Upper lobe of left lung (tissue), 6 donors: Measurements from ENCODE around the gene TMEFF1. TPM values are rescaled to one million over a fixed set of nuclear protein-coding genes. Genes with fewer than 3 reads are reported as not detected.

ENCODE experiments used
- ATAC-seq, 2 donors: fragments of 200-7000 bp; cut with Tn5 transposase; one replicate each; pipeline ENCODE4 v1.9.1; 2022; ENCODE audit warnings: mild to moderate bottlenecking in 2 of 2, moderate library complexity in 2 of 2; ENCODE audit not compliant: low FRiP score in 2 of 2
- DNase-seq, 2 donors: peaks; one replicate each; pipeline ENCODE4 v3.0.0-alpha.2; 2019 to 2020
- H3K27ac ChIP-seq, 4 donors: fragments of 200-600 bp; sonication (generic); one replicate each; pipeline ENCODE4 v1.5.1; 2016 to 2019
- H3K27me3 ChIP-seq, 4 donors: fragments of 200-600 bp; sonication (generic); one replicate each; pipeline ENCODE4 v1.5.1; 2017 to 2019
- H3K36me3 ChIP-seq, 4 donors: fragments of 200-600 bp; sonication (generic); one replicate each; pipeline ENCODE4 v1.5.1; 2016 to 2019
- H3K4me1 ChIP-seq, 4 donors: fragments of 200-600 bp; sonication (generic); one replicate each; pipeline ENCODE4 v1.5.1; 2018 to 2019
- H3K4me3 ChIP-seq, 4 donors: fragments of 200-600 bp; sonication (generic); one replicate each; pipeline ENCODE4 v1.5.1; 2017 to 2019; ENCODE audit warnings: mild to moderate bottlenecking in 2 of 4, moderate library complexity in 1 of 4
- H3K9me3 ChIP-seq, 4 donors: fragments of 200-600 bp; sonication (generic); one replicate each; pipeline ENCODE4 v1.5.1; 2018 to 2019
- CTCF ChIP-seq, 6 experiments: fragments of 450-650 bp in 4 of 6; fragments of 200-600 bp in 2 of 6; sonication (generic) in 2 of 6; IDR thresholded peaks; one replicate each; pipeline ENCODE4 v1.5.1; 2016 to 2019; ENCODE audit warnings: antibody characterized with exemption in 6 of 6
- EP300 ChIP-seq, 4 donors: sonication (generic); formaldehyde crosslinking; IDR thresholded peaks; one replicate each; pipeline ENCODE4 v1.5.1; 2017; ENCODE audit warnings: antibody characterized with exemption in 4 of 4, control low read depth in 2 of 4
- POLR2A ChIP-seq, 4 donors: fragments of 450-650 bp; IDR thresholded peaks; one replicate each; pipeline ENCODE4 v1.5.1; 2016 to 2017; ENCODE audit warnings: antibody characterized with exemption in 4 of 4, mild to moderate bottlenecking in 2 of 4
- POLR2AphosphoS5 ChIP-seq, 2 donors: sonication (generic); formaldehyde crosslinking; IDR thresholded peaks; one replicate each; pipeline ENCODE4 v1.5.1; 2017; ENCODE audit warnings: antibody characterized with exemption in 2 of 2
- WGBS, 2 donors: methylation state at CpG; one replicate each; pipeline ENCODE4 v1.1.5; 2017 to 2018; 5-methylcytosine and 5-hydroxymethylcytosine counted together
- total RNA-seq, 6 donors: library from RNA; depleted of rRNA in 4 of 6; stranded (reverse); fragments of >200 nt in 4 of 6; gene quantifications; one replicate each; pipeline versions ENCODE4 v1.1.0 to v1.2.1, GENCODE V29; 2016 to 2021
- donor health status: DM: no; HTN: no; CAD: no; lungs with moderate emphysema.
- donor health status: DM: no; HTN: yes; CAD: no; lungs with severe emphysema.

The TMEFF1 gene
- total RNA-seq, 6 donors from 2014 or later: 0.11 to 0.30 (median 0.18) TPM; not detected in 2

DNA sequence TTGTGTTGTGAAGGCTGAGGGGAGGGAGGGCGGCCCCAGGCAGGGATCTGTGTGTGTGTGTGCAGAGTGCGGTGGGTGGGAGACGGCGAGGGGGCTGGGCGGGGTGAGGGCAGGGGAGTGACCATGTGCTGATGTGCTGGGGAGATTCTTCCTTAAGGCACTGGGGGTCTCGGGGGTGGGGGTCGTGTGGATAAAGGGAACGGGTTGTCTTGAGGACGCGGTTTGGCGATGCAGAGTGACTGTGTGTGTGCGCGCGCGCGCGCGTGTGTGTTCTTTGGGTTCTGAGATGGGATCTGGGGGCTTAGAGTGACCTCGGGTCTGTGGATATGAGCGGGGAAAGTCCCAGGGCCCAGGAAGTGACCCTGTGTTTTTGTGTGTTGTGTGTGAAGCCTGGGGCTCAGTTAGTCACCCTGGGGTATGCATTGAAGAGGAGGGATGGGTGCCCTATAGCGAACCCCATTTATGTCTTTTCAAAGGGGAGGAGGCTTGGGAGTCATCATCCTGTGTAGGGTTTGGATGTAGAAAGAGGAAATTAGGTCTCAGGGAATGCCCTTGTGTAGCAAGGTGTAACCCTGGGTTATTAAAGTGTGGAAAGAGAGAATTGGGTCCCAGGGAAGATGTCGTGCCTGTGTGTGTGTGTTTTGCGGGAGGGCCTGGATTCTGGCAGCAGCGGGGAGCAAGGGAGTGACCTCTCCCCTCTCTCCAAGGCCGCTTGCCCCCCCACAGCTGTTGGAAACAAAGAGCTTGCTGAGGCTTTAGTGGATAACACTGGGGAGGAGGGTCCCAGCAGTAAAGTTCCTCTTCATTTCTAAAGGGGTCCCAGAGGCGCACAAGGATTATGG, 1.4 kb downstream of the TMEFF1 start:
- H3K36me3 ChIP-seq: no peaks in the 10 kb centered on the region
- peak in 1 of 2 donors; percentile 82 for DNase-seq
- peaks cover 6 to 21% (median 8%) of the 10 kb centered on the region in 4 donors for H3K4me1 ChIP-seq
- ATAC-seq: peak in 1 of 2 donors; percentile 29
- peak overlapping the region; percentile 11 to 66 (median 48) for H3K4me3 ChIP-seq
- TF ChIP-seq EP300 (IDR thresholded peaks at IDR 0.05) (no peak), CTCF (IDR thresholded peaks at IDR 0.05) (no peak), POLR2A (IDR thresholded peaks at IDR 0.05) (no peak), POLR2AphosphoS5 (IDR thresholded peaks at IDR 0.05) (no peak)
- H3K27ac ChIP-seq: no peak overlapping the region
- H3K9me3 ChIP-seq: no peaks in the 10 kb centered on the region
- WGBS, 2 donors: 35 to 51% methylated on average over 21 to 25 of the region's 26 CpGs
- peaks cover 0 to 14% (median 6%) of the 10 kb centered on the region in 4 donors for H3K27me3 ChIP-seq

DNA sequence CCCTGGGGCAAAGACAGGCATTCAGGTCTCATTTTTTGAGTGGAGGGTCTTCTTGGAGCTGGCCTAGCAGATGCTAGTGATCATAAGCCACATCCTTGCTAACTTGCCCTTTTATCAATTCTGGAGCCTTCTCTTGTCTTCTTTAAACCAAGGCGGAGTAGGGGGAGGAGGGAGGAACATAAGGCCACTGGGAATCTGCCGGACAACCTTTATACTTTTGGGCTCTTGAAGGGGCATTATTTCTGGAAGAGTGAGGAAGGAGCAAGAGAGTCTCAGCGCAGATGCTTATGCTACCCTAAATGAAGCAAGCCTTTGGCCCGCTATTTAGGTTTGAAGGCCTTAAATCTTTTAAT, 2.0 kb downstream of the TMEFF1 start:
- DNase-seq (no peak), ATAC-seq (no peak)
- Histone ChIP-seq H3K4me3 (no peak overlapping the region), H3K9me3 (no peaks in the 10 kb centered on the region), H3K27me3 (peaks cover 0 to 14% (median 6%) of the 10 kb centered on the region in 4 donors), H3K4me1 (peaks cover 6 to 21% (median 8%) of the 10 kb centered on the region in 4 donors), H3K36me3 (no peaks in the 10 kb centered on the region), H3K27ac (no peak overlapping the region)
- WGBS, 2 donors: 92 to 93% methylated on average over 4 of the region's 4 CpGs
- no peak for TF ChIP-seq EP300 (IDR thresholded peaks at IDR 0.05)
- TF ChIP-seq POLR2AphosphoS5 (IDR thresholded peaks at IDR 0.05): no peak
- TF ChIP-seq CTCF (IDR thresholded peaks at IDR 0.05): no peak
- no peak for TF ChIP-seq POLR2A (IDR thresholded peaks at IDR 0.05)

DNA sequence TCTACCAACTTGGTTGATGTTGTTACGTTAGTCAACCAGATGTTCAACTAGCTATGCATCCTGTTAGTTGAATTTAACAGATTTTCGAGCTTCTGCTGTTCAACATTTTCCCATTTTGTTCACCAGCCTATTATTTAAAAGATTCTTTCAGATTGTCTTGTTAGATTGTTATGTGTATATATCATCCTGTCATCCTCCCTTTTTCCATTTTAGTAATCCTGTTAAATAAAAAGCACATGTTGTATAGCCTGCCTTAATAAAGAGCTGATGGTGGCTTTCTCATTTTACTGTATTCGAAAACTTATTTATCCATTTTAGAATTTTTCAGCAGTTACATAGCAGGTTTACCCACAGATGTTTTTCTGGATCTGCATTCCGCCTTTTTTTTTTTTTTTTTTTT, 4.3 kb downstream of the TMEFF1 start:
- TF ChIP-seq EP300 (IDR thresholded peaks at IDR 0.05) (no peak), POLR2A (IDR thresholded peaks at IDR 0.05) (no peak), CTCF (IDR thresholded peaks at IDR 0.05) (no peak), POLR2AphosphoS5 (IDR thresholded peaks at IDR 0.05) (no peak)
- Histone ChIP-seq H3K27me3 (peaks cover 0 to 14% (median 6%) of the 10 kb centered on the region in 4 donors), H3K9me3 (no peaks in the 10 kb centered on the region), H3K27ac (no peak overlapping the region), H3K4me1 (peaks cover 6 to 21% (median 8%) of the 10 kb centered on the region in 4 donors), H3K36me3 (no peaks in the 10 kb centered on the region), H3K4me3 (no peak overlapping the region)
- 95 to 96% methylated on average over 4 of the region's 4 CpGs for WGBS, 2 donors
- no peak for ATAC-seq
- no peak for DNase-seq

GRCh38 chr9:100478192-100478591, 5.2 kb downstream of the TMEFF1 start:
- Histone ChIP-seq H3K36me3 (no peaks in the 10 kb centered on the region), H3K27ac (no peak overlapping the region), H3K4me3 (no peak overlapping the region), H3K4me1 (peaks cover 3 to 14% (median 8%) of the 10 kb centered on the region in 4 donors), H3K27me3 (peaks cover 0 to 9% (median 3%) of the 10 kb centered on the region in 4 donors), H3K9me3 (no peaks in the 10 kb centered on the region)
- TF ChIP-seq POLR2AphosphoS5 (IDR thresholded peaks at IDR 0.05): no peak
- no peak for TF ChIP-seq EP300 (IDR thresholded peaks at IDR 0.05)
- no peak for TF ChIP-seq CTCF (IDR thresholded peaks at IDR 0.05)
- no peak for TF ChIP-seq POLR2A (IDR thresholded peaks at IDR 0.05)
- ATAC-seq: no peak
- DNase-seq: no peak
- 91 to 95% methylated on average over 6 of the region's 6 CpGs for WGBS, 2 donors
